Activated T-helper 1 cell treated with anti-CD3 and anti-CD28 coated beads, Interleukin-2, amount 50 U/mL, for 16 hours (primary cell): ENCODE measurements around the gene SLC16A2.

Experiments used
- DNase-seq, 2 donors: peaks; one replicate each; pipeline ENCODE4 v3.0.0-alpha.2; 2020; ENCODE audit warnings: low read depth in 1 of 2, low spot score in 1 of 2

The SLC16A2 gene

GRCh38 chrX:74421036-74421739 is at the start of gene SLC16A2:
TSS of gene SLC16A2 (plus strand) at chrX:74421493. CDS start at chrX:74421638, 145 bp downstream.
- no peak for DNase-seq

DNA sequence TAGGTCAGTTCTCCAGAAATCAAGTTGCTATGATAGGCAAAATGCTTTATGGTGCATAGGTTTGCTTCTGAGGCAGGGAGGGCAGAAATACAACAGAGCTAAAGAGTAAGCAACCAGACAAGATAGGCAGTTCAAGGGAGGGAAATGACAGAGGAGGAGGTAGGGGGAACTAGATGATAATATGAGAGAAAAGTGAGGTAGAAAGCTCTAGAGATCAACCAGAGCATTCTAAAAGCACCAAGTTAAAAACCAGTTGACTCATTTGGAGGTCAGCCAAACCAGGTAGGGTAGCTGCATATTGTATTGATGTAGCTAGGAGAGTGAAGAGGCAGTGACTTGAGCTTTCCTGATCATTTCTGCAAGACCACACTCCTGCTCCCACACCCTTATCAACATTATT is 49.0 kb upstream of the SLC16A2 start:
- no peak for DNase-seq

DNA sequence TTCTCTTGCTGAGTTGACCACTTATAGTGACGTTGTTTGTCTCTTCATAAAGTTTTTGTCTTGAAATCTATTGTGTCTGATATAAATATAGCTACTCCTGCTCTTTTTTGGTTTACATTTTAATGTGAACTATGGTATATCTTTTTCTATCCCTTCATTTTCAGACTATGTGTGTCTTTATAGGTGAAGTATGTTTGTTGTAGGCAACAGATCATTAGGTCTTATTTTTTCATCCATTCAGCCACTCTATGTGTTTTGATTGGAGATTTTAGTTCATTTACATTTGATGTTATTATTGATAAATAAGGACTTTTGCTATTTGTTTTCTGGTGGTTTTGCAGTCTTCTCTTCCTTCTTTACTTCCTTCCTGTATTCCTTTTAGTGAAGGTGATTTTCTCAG is 44.0 kb upstream of the SLC16A2 start:
- DNase-seq: no peak

GRCh38 chrX:74382613-74383012 is 38.7 kb upstream of the SLC16A2 start:
- peak; percentile 5 to 25 for DNase-seq

DNA sequence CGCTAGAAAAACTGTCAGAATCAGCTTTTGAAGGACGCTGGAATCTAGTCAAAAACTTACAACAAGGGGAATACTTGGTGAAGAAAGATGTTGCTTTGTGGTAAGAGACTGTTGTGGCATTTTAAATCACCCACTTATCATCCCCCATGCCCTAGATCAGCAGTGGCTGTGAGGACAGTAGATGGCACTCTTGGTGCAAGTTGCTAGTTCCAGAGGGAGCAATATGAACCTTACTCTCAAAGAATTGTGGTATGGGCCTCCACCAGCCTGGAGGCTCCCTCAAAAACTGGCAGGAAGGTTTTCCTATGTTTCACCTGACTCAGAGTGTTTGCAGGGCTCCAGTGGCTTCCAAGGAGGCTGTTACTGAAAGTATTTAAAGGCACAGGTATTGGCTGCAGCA is 37.7 kb upstream of the SLC16A2 start:
- DNase-seq: no peak

- DNase-seq: no peak
Observed at GRCh38 chrX:74389016-74389722, 32.1 kb upstream of the SLC16A2 start.

DNA sequence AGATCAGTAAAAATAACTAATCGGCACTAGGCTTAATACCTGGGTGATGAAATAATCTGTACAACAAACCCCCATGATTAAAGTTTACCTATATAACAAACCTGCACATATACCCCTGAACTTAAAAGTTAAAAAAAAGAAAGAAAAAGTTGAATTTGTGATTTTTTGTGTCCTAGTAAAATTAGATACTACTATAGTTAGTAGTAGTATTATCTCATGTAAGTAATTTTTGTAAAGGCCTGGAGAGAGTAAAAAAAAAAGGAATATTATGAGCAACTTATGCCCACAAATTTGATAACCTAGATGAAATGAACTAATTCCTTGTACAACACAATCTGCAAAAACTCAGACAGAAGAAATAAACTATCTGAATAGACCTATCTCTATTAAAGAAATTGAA is 25.7 kb upstream of the SLC16A2 start:
- no peak for DNase-seq

DNA sequence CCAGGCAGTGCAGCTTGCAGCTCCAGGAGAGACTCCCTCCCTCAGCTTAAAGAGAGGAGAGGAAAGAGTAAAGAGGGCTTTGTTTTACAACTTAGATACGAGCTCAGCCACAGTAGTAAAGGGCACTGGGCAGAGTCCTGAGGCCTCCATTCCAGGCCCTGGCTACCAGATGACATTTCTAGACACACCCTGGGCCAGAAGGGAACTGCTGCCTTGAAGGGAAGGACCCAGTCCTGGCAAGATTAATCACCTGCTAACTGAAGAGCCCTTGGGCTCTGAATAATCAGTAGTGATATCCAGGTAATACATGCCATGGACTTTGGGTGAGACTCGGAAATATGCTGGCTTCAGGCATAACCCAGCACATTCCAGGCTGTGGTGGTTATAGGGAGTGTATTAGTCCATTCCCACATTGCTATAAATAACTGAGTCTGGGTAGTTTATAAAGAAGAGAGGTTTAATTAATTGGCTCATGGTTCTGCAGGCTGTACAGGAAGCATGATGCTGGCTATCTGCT is 15.3 kb upstream of the SLC16A2 start:
- DNase-seq: no peak

GRCh38 chrX:74408304-74408703 is 13.0 kb upstream of the SLC16A2 start:
- DNase-seq: no peak

DNA sequence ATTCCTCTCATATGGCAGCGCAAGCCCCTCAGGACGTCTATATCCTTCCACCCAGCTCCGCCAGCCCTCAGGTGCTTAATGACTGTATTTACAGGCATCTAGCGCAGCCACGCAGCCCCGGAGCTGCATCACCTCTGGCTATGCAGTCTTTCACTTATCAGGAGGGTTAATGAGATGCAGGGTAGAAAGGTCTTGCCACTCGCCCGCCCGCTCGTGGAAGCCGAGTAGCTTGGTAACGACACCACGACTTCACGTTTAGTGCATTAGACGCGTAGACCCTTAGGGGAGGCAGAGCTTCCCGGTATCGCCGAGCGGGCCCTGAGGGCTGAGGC is 1.5 kb upstream of the SLC16A2 start:
- DNase-seq: no peak

- no peak for DNase-seq
Observed at GRCh38 chrX:74420196-74421035, 877 bp upstream of the SLC16A2 start.

DNA sequence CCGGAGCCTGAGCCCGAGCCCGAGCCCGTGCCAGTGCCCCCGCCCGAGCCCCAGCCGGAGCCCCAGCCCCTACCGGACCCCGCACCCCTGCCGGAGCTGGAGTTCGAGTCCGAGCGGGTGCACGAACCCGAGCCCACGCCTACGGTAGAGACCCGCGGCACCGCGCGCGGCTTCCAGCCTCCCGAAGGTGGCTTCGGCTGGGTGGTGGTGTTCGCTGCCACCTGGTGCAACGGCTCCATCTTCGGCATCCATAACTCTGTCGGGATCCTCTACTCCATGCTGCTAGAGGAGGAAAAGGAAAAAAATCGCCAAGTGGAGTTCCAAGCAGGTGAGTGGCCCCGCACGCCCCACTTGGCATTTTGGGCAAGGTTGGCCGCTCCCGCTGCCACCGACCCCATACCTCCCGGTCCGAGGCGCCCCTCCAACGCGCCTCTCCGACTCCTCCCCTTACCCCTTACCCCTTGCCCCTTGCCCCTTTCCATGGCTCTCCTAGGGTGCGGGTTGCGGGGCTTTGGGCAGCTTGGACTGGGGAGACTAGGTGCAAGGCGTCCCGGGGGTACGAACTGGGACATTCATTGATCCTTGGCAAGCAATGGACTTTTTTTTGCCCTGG is 553 bp downstream of the SLC16A2 start:
- no peak for DNase-seq

- DNase-seq: no peak
Observed at GRCh38 chrX:74422576-74423288, 1.4 kb downstream of the SLC16A2 start.

GRCh38 chrX:74423289-74423998 is 2.2 kb downstream of the SLC16A2 start:
- no peak for DNase-seq

GRCh38 chrX:74426071-74426470 is 4.8 kb downstream of the SLC16A2 start:
- no peak for DNase-seq

- DNase-seq: no peak
Observed at GRCh38 chrX:74426615-74427014, 5.3 kb downstream of the SLC16A2 start.

DNA sequence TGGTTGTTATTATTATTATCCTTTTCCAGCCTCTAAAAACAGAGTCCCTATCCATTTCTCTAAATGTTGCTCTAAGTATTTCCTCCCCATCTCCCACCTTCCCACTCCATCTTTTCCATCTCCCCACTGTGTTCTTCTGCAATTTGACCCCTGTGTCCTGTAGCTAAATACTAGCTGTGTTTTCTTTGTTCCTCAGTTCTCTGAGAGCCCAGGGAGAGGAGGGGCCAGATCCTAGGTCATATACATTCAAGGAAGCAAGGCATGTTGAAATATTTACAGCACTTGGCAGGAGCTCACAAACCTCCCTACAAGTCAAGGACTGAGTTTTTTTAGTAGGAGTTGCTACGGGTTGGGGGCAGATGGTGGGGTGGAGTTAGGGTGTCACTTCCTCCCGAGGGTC is 10.5 kb downstream of the SLC16A2 start:
- no peak for DNase-seq

DNA sequence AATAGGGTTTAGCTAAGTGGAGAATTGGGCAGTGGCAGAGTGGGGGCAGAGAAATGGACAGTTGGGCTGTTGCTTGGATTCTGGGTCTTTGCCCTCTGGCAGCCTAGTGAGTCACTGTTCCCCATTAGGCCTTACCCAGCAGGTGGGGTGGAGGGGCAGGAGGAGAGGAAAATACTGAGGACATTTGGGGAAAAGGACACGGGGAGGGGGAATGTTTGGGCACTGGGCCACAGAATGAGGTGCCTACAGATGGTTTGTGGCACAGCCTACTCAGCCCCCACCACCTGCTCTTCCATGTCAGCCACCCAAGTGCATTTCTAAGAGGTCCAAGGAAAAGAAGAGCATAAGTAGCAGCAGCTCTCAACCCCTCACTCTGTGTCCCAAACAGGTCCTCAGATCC is 13.0 kb downstream of the SLC16A2 start:
- no peak for DNase-seq

GRCh38 chrX:74437530-74437929 is 16.2 kb downstream of the SLC16A2 start:
- DNase-seq: no peak

GRCh38 chrX:74438764-74439163 is 17.5 kb downstream of the SLC16A2 start:
- DNase-seq: no peak
